Stimulated activated CD8-positive, alpha-beta memory T cell treated with anti-CD3 and anti-CD28 coated beads, Interleukin-7, amount 100 ng/mL, for 1 hour (primary cell): ENCODE data around the gene PRRC1.
"Not testable (repeated sequence)": the region's sequence is repeated elsewhere in the genome, so short reads cannot be mapped to it uniquely, and the experiment has no call there.

Source experiments
- DNase-seq, 2 donors: peaks; one replicate each; pipeline ENCODE4 v3.0.0-alpha.2; 2020; ENCODE audit warnings: low read depth in 2 of 2

PRRC1 gene

GRCh38 chr5:127545249-127545648, 27.8 kb downstream of the PRRC1 start:
- DNase-seq = not testable (repeated sequence)

- no peak for DNase-seq
Measured at GRCh38 chr5:127549551-127549950, 32.1 kb downstream of the PRRC1 start.

GRCh38 chr5:127550652-127551409, 33.4 kb downstream of the PRRC1 start:
- DNase-seq = no peak

GRCh38 chr5:127551410-127552041, 34.1 kb downstream of the PRRC1 start:
- no peak for DNase-seq

- DNase-seq = no peak
Measured at GRCh38 chr5:127555826-127556225, 38.4 kb downstream of the PRRC1 start.

- DNase-seq = no peak
Measured at GRCh38 chr5:127556609-127557334, 39.3 kb downstream of the PRRC1 start.

- DNase-seq = no peak
Measured at GRCh38 chr5:127558273-127558672, 40.8 kb downstream of the PRRC1 start.

- no peak for DNase-seq
Measured at GRCh38 chr5:127561254-127561653, 43.8 kb downstream of the PRRC1 start.

GRCh38 chr5:127562252-127562651, 44.8 kb downstream of the PRRC1 start:
- no peak for DNase-seq

- no peak for DNase-seq
Measured at GRCh38 chr5:127563136-127563535, 45.7 kb downstream of the PRRC1 start.

- DNase-seq = no peak
Measured at GRCh38 chr5:127564002-127564769, 46.7 kb downstream of the PRRC1 start.

- DNase-seq = no peak
Measured at GRCh38 chr5:127565586-127566270, 48.3 kb downstream of the PRRC1 start.

GRCh38 chr5:127567026-127567768, 49.8 kb downstream of the PRRC1 start:
- DNase-seq = no peak

- no peak for DNase-seq
Measured at GRCh38 chr5:127568166-127568565, 50.7 kb downstream of the PRRC1 start.

GRCh38 chr5:127569471-127569870, 52.0 kb downstream of the PRRC1 start:
- not testable (repeated sequence) for DNase-seq

- DNase-seq = no peak
Measured at GRCh38 chr5:127571314-127572131, 54.1 kb downstream of the PRRC1 start.

- DNase-seq = no peak
Measured at GRCh38 chr5:127572930-127573329, 55.5 kb downstream of the PRRC1 start.

- no peak for DNase-seq
Measured at GRCh38 chr5:127574852-127575679, 57.6 kb downstream of the PRRC1 start.

GRCh38 chr5:127577458-127577857, 60.0 kb downstream of the PRRC1 start:
- no peak for DNase-seq
